CD4-positive, alpha-beta T cell treated with Interleukin-12 subunit alpha and Interleukin-12 subunit beta, for 1 hour (primary cell): ENCODE measurements around the gene HNRNPUL1.
"Not testable (repeated sequence)": the region's sequence is repeated elsewhere in the genome, so short reads cannot be mapped to it uniquely, and the experiment has no call there.

Experiments
- DNase-seq: peaks from one replicate; pipeline ENCODE4 v3.0.0-alpha.2; 2020

HNRNPUL1 gene

DNA sequence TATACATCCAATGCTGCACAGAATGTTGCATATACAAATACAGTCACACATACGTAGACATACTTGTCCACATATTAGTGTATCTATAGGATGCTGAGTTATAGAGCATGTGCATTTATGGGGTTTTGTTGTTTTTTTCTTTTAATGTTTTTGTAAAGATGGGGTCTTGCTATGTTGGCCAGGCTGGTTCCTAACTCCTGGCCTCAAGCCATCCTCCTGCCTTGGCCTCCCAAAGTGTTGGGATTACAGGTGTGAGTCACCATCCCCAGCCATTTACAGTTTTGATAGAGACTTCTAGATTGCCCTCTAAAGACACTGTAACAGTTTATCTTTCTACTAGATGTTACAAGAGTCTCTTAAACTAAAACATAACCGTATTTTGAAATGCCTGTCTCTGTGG is 14.3 kb downstream of the HNRNPUL1 start:
- DNase-seq, result no peak

DNA sequence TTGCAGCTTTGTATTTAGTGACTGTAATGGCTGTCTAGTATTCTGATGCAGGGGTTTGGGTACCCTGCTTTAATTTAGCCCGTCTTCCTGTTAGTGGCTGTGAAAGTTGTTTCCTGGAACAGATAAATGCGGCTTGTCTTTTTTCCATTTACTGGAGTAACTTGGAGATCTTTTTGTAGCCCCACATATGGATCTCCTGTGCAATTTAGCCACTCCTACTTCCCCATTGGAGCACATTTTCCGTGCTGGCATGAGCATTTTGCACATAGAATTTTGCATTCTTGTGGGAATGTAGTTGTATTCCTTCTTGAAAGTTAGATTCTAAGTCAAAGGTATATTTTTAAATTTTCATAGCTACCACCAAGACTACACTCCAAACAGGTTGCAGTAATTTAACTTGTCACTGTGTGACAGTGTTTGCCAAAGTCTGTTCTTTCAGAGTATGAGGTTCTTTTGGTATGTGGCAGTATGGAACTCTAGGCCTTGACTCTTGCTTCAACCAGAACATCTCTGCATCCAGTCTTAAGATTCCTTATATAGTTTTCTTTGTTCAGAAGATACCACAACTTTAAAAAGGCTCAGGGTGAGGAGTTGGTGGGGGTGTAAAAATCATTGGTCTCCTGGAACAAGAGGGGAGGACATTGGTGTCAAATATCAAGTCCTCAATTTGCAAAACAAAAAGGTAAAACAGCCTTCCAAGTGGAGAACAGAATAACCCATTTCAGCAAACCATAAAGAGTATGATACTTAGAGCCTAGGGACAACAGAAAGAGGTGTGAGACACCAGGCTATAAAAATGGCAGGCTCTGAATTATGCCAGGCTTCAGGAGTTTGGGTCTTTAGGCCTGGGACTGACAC is 24.7 kb downstream of the HNRNPUL1 start:
- no peak for DNase-seq

GRCh38 chr19:41289814-41290213 is 25.6 kb downstream of the HNRNPUL1 start:
- not testable (repeated sequence) for DNase-seq

GRCh38 chr19:41294393-41294792 is 30.2 kb downstream of the HNRNPUL1 start:
- no peak for DNase-seq

DNA sequence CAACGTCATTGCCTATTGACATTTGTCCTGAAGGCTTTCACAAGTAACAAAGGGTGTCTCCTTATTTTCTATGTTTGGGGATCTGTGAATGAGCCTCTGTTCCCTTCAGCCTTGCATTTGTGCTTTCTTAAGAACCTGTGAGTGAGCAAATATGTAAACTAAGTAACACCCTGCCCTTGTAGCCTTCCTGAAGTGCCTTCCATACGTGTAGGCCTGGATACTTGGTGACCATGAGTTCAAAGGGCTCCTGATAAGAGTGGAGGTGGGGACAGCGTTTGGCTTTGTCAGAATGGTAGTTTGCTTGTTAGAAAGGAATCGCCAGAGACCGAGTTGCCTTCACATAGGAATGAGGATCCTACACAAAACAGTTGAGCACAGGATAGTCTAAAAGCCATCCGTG is 31.3 kb downstream of the HNRNPUL1 start:
- no peak for DNase-seq

- DNase-seq, result peak; percentile 39
Measured at GRCh38 chr19:41296433-41296871, 32.3 kb downstream of the HNRNPUL1 start.

- DNase-seq, result peak; percentile 53
Measured at GRCh38 chr19:41297628-41298347, 33.6 kb downstream of the HNRNPUL1 start.

GRCh38 chr19:41298348-41298964 is 34.3 kb downstream of the HNRNPUL1 start:
- DNase-seq, result peak; percentile 79

DNA sequence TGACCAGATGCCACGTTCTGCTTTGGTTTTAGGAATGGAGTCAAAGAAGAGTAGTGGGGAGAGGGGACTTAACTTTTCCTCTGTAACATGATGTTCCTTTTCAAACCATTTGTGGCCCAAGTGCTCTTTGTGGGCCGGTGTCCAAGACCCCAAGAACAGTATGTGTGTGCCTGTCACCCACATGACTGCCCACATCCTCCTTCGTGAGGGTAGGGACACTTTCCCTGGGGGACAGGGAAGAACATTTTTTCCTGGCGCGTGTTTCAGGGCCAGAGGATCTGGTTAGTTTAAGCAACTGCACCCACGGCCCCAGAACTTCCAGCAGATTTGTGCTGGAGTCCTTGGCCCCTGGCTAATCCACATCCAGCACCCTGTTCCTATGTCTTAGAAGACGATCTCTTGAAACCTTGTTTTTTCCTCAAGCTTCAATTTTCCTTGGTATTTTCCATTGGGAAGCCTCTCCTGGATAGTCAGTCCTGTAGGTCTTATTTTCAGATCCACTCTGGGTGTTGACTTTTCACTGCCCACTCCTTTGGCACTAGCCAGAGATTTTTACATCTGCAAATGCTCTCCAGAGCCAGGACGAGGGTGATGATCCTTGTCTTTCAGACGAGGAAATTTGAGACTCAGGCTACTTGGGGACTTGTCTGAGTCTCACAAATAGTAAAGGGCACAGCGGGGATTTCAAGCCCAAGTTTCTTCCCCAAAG is 35.0 kb downstream of the HNRNPUL1 start:
- no peak for DNase-seq

DNA sequence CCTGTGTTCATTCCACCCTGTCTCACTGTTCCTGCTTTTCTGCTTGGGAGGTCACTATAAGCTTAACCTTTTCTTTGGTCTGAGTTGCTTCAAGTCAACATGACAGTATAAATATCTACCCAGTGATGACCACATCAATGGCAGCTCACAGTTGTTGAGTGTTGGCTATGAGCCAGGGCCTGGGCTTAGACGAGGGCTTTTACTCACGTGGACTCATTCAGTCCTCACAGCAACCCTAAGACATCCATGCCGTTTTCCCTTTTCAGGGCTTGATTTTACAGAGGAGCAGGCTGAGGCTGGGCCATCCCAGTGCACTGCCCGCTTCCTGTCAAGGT is 35.5 kb downstream of the HNRNPUL1 start:
- peak; percentile 63 for DNase-seq

GRCh38 chr19:41300555-41300954 is 36.4 kb downstream of the HNRNPUL1 start:
- no peak for DNase-seq

DNA sequence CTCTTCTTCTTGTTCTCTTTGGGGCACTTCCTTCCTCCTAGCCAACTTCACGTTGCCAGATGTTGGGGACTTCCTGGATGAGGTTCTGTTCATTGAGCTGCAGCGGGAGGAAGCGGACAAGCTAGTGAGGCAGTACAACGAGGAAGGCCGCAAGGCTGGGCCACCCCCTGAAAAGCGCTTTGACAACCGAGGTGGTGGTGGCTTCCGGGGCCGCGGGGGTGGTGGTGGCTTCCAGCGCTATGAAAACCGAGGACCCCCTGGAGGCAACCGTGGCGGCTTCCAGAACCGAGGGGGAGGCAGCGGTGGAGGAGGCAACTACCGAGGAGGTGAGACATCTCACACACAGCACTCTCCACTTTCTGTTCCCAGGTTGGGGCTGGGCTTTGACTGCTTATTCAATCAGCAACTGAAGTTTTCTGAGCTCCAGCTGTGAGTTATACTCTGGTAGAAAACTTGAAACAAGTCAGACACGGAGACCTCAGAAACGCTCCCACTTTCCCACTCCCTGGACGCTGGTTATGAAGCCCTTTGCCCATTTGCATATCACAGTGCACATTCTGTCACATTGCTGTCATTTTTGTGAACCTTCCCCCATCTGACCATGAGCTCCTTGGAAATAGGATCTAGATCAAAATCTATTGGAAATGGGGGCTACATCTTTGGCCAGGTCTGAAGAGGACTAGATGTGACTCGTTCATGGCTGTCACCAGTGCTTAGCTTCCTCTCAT is 38.6 kb downstream of the HNRNPUL1 start:
- peak; percentile 79 for DNase-seq

- DNase-seq, result peak; percentile 63
Measured at GRCh38 chr19:41303954-41304353, 39.8 kb downstream of the HNRNPUL1 start.

- DNase-seq, result no peak
Measured at GRCh38 chr19:41304706-41305483, 40.7 kb downstream of the HNRNPUL1 start.

GRCh38 chr19:41305927-41306793 is 42.0 kb downstream of the HNRNPUL1 start:
- DNase-seq, result no peak

- peak; percentile 68 for DNase-seq
Measured at GRCh38 chr19:41307090-41307875, 43.1 kb downstream of the HNRNPUL1 start.

GRCh38 chr19:41307954-41308449 is 43.8 kb downstream of the HNRNPUL1 start:
- DNase-seq, result no peak

DNA sequence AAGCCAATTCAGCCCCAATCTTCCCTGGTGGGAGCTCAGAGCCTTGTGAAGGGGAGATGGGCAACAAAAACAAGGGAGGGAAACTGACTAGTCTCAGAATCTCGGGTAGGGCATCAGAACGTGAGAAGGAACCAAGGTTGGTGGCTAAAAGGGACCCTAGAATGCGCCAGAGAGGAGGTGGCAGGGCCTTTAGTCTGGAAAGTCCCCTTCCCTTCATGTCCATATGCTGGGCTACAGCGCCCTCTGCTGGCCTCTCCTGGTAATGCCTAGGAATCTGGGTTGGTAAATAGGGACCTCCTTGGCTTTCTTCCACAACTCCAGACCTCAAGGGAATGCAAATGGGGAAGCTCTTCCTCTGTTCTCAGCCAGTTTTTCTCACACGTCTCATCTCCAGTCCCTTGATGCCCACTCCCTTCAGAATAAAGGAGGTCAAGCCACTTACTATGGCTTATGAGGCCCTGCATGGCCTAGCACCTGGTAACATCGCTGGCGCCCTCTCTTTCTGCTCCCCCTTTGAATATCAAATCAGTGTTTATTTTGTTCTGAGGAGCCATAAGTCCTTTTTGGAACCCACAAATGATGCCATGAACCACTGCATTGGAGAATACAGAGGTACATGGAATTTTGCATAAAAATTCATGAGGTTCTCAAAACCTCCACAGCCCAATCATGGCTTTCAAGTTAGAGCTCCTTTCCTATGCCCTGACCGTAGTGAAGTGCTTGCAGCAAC is 44.4 kb downstream of the HNRNPUL1 start:
- peak; percentile 92 for DNase-seq
